ENCODE measurements around the gene ZFPM1.

- TF ChIP-seq CTCF (conservative IDR thresholded peaks at IDR 0.05; ENCODE audit: low read length) (no peak), EZH2phosphoT487 (IDR thresholded peaks at IDR 0.05; ENCODE audit: borderline replicate concordance, low read depth, low read length) (no peak)
Observed at GRCh38 chr16:88471575-88471974, 18.5 kb downstream of the ZFPM1 start.

Measured in OCI-LY7 (cell line).